CD4-positive, alpha-beta T cell treated with Interleukin-17A for 1 hour (primary cell): ENCODE results near the gene APP.

Experiments
- DNase-seq: peaks from one replicate; pipeline ENCODE4 v3.0.0-alpha.2; 2020

Gene APP

DNA sequence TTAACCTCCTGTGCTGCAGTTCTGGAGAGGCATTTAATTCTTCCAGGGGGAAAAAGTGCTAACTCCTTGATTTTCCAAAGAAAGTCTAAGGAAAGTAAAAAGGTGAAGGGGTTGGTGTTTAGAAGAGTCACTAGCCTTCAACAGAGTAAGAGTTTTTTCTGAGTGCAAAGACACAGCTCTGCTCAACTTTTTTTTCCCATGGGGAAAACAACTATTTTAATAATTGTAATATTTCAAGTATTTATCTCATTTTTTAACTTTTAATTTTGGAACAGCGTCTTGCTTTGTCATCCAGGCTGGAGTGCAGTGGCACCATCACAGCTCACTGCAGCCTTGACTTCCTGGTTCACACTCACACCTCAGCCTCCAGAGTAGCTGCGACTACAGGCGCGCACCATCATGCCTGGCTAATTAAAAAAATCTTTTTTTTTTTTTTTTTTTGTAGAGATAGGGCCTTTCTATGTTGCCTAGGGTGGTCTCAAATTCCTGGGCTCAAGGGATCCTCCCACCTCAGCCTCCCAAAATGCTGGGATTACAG lies 202.6 kb downstream of the APP start:
- no peak for DNase-seq

DNA sequence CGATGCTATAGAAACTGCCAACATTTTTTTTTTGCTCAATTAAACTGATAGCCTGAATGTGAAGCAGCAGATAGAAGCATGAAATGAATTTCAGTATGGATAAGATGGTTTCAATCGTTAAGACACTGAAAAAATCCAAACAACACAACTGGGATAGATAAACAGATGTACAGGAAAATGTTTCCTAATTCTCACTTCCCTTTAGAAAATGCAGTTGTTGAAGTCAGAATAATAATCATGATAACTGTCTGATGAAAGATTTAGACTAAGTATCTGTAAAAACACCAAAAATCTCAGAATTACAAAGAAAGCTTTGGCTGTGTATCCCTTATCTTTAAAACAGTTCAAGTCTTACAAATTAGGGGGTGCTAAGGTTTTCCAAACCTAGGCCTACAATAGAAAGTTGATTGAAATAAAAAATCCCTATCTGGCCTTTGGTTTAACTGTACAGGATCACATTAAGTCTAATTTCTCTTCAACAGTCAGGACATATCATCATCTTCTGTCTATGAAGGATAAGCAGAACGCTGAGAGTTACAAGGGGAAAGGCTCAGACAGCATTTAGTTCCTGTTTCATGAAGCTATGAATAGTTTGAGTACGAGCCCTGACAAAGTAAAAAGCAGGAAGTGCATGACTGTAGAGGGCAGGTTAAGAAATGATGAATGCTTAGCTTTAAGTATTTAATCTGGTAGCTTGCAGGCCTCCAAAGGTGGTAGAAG lies 203.2 kb downstream of the APP start:
- peak; percentile 3 for DNase-seq

DNA sequence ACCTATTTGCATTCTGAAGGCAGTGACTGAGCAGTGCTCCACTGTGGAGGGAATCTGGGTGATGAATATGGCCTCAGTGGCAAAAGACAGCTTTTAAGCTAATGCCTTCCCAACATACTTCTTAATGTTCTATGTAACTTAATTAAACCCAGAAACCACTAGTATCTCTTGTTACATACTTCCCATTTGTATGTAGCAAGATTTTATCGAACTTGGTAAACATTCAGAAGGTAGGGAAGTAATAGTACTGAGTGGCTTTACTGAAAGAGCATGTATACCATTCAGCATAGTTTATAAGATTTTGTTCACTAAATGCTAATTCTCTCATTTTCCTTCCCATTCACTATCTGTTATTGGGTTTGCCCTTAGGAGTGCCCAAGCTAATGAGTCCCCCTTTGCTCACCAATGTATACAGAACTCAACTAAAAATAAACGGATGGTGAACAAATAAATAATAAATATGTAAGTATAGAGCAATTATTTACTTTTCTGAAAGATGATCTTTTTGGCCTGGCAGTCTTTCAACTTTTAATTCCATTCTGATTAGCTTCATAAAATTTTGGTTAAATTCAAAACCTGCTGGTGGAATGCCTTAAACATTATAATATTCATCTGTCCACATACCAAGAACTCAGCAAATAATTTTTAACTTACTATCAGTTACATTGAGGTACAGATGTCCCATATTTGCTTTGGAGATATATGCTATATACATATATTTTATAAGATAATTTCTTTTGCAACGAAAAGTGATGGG lies 204.4 kb downstream of the APP start:
- no peak for DNase-seq

DNA sequence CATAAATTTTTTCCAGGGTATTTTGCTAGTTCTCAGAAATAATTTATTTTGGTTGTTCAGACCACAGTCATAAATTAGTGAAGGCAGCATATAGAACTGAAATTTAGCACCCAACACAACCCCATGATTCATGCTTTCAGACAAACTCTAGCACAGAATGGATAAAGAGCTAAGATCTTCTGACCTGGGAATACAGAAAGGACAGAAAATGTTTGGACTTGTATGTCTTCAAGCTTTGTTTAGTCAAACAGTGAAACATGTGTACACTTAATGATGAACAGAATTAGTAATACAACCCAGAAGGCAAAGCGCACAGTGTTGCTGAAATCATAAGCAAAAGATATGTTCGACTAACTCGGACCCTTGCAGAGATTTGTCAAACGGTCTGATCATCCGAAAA lies 205.6 kb downstream of the APP start:
- no peak for DNase-seq

DNA sequence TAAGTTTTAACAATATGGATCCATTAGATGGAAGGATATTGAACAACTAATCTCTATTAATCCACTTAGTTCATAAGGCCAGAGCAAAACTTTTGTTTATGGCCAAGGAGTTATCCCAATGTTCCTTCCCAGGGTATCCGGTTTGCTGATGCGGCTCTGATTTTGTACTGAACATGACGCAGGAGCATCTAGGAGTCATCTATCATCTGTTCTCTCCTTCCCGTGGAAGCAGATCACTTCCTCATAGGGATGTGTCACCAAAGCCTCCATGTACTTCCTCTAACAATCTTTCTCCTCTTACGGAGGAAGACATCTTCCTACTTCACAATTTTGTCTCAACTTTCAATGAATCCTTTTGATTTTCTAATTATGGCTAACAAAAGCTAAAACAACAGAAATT lies 206.6 kb downstream of the APP start:
- no peak for DNase-seq

DNA sequence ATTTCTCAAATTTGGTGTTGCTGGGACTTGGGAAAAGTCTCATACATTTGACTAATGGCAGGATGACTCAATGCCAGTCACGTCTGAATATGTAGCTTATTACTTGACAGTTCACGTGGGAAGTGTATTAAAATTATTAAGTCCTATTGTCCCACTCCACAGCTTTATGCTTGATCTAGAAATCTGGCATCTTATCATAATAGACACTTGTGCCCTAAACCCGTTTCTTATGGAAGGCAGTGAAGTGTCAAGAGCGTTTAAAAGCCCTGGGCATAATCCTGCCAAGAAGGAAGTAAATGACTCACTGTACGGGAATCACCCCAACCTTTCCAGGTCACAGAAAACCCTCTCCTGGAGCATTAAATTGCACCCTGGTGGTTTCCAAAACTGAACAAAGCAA lies 207.4 kb downstream of the APP start:
- DNase-seq, result no peak

DNA sequence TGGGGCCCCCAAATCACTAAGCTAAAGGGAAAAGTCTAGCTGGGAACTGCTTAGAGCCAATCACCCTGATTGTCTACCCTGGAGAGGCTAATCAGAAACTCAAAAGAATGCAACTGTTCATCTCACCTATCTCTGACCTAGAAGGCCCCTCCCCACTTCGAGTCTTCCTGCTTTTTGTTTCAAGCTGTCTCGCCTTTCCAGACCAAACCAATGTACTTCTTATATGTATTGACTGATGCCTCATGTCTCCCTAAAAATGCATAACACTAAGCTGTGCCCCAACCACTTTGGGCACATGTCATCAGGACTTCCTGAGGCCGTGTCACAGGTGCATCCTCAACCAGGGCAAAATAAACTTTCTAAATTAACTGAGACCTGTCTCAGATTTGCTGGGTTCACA lies 209.5 kb downstream of the APP start:
- DNase-seq, result no peak

DNA sequence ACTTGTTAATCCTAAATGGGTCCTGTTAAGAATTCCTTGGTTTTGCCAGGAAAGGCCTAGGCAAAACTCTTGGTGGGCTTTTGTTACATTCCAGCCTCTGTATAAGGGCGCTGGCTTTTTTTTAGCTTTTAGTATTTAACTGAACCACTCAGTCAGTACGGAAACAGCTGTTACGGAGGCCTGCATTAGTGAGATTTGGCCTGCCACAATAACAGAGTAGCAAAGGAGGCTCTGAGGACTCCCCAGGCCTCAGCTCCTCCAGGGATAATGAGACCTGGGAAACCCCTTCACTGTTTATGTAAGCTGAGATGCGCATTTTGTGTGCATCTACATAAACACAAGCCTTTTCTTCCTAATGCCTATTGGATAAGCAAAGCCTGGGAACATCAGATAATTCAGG lies 210.2 kb downstream of the APP start:
- DNase-seq, result no peak

DNA sequence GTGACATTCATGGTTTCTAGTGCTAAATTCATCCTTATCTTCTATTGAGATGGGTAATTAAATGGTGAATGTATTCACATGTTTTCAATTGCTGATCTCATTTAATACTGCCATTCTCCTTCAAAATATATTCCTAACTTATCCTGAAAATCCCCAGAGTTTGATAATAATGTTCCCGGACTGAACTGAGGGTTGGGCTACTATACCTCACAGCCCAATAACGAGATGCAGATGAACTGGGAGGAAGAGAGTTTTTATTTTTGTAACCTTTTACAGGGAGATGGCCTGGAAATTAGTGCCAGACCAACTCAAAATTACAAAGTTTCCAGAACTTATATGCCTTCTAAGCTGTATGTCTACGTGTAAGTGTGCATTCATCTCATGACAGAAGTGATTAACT lies 210.8 kb downstream of the APP start:
- no peak for DNase-seq

DNA sequence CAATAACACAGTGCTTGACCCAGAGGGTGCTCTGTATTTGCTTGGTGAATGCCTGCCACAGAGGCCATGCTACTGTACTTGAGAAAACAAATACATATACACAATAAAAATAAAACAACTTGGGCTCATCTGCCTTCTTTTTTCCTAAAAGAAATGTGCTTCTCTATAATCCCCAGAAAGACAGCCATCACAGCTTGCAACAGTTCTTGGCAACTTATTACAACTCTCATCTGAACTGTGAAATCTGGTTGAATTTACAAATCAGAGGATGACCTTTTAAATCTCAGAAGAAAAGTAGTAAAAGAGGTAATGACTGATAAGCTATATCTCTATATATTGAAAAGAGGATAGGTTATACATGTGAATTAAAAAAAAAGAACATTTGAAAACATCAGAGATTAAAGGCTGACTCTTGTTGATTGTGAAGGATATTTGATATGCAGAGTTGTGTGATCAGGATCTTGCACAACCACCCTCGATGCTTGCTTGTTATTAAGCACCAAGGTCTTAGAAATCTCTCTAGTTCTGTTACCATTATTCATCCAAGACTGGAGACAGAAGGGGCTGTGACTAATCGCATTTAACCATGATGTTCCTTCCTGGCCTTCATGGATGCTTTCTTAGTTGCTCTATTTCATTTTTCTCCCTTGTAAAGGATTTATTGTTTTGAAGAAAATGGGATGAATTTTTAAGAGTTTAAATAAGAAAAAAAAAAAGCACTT lies 213.4 kb downstream of the APP start:
- DNase-seq, result no peak

DNA sequence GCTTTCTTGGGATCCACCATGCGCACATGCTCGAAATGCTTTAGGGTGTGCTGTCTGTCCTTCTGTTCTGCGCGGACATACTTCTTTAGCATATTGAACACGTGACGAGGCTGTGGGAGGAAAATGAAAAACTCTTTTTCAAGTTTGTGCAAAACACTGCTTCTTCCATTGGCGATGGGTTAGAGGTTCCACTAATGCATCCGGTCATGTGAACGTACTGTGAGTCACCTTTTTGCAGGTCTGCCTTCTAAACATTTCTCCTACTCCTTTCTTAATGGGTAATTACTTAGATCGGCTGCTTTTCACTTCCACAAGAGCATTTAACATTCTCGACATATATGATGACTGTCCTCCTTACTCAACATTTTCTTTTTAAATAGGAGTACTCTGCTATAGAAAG lies 214.9 kb downstream of the APP start:
- no peak for DNase-seq

DNA sequence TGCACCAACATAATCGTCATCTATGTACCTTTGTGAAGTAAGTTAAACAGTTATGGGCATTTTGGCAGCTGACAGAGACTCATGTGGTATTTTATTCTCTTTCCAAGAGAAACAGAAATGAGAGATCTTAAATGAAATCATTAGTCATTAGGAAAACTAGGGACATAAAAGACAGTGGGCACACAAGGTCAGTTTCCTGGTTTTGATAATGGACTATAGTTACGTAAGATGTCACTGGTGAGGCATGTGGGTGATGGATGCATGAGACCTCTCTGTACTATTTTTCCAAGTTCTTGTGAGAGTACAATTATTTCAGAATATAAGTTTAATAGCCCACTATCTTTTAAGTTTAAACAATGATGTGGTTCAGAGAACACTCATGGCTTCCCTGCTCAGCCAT lies 216.9 kb downstream of the APP start:
- no peak for DNase-seq

DNA sequence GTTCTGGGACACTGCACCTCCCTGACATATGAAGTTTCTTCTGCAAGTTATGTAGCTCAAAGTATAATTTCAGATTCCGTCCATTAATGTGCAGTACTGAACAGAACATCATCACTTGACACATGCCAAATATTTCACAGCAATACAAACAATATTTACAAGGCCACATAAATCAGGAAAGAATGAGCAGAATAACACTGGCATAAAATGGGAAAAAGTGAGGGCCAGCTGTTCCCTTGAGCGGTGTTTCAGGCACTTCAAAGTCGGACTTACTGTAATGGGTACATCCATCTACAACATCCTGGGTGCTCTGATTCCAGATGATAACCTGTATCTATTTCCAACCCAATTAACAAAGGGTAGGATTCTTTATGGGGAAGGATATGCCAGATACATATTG lies 217.4 kb downstream of the APP start:
- no peak for DNase-seq

DNA sequence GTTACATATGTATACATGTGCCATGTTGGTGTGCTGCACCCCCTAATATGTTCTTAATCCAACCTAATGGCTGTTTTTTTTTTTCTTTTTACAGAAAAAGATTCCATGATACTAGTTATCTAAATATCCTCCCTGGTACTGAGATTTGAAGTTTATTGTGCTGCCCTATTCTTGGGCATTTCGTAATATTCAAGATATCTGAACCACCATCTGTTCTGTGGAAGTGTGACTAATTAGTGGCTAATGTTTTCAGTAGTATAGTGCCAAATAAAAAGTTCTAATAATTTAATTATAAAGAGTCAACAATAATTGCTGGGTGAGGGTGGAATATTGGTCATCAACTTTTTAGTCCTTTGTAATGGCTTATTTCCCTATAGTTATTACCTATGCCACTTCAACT lies 218.3 kb downstream of the APP start:
- DNase-seq, result no peak

DNA sequence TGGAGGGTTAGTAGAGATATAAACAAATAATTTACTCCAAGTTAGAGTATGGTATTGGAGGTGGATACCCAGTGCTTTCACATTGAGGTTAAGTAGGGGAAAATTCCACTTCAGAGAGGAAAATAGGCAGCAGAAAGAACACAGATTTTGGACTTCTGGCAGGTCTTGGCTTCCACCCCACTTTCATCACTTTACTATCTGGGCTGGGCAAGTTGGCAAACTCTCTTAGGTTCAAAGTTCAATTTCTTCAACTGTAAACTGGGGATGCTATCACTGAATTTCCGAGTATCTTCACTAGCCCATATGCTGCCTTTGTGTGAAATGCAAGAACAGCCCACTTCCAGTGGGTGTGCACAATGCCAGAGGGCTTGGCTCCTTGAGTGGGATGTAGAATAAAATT lies 220.9 kb downstream of the APP start:
- DNase-seq, result no peak

DNA sequence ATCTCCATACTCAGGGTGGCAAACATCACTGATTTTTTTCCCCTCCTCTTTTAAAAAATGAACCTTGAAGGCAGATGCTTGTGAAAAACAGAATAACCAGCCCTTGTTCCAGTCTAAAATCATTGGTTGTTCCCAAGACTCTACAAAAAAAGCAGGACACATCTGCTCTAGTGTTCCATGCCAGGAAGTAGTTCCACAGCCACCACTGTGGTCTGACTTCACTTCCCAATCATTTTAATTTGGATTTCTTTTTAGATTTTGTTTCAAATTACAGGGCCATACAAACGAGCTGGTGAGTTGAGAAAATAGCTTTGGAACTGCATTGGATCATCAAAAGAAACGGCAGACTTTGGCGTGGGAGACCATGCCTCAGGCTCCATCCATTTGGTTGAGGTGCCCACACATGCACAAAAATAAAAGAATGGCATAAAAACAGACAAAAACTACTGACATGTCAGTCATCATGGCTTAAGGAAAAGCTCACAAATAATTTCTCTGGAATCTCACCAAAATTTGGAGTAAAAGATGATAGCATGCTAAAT lies 225.8 kb downstream of the APP start:
- no peak for DNase-seq

DNA sequence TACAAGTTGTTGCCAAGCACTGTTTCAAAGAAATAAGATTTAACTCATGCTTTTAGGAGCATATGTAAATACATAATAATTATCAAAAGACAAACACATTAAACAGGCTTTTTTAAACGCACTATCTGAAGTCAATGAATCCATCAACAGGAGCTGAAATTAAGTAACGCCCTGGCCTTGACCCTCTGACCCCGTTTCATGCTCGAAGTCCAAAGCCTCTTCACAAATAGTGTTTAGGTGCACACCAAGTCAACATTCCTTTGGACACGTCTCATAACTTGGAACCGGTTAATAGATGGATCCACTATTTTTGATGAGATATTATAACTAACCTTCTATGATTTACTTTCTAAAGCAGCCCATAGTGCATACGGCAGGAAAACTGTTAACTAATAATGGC lies 226.5 kb downstream of the APP start:
- DNase-seq, result no peak

DNA sequence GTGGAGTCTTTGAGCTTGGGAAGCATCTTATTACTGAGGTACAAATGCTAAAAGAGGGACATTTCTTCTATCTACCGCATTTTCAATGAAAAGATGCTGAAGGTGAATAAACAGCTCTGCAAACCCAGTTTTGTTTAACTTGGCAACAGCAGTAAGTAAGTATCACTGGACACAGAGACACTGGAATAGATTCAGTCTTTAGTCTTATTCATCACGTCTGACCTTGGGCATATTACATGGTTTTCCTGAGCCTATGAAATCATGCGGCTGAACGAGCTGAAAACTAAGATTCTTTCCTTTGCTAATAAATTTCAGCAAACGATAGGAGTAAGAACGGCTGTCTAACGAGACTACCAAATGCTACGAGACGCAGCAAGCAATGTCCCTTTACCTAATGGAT lies 228.4 kb downstream of the APP start:
- no peak for DNase-seq

DNA sequence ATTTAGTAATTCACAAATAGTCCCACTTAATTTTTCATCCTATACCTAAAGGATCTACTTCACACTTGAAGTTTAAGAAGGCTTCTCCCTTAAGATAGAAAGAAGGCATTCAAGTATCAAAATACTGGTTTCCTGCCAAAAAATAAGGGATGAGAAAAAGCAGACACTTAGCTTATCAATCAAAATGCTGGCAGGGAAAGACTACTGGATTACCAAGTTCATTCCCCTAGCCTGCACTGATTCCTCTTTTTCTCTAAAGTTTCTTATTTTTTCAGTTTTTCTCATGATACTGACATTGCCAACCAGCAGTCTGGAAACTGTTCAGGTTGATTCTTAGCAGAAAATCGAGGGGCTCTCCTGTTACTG lies 231.2 kb downstream of the APP start:
- DNase-seq, result no peak

DNA sequence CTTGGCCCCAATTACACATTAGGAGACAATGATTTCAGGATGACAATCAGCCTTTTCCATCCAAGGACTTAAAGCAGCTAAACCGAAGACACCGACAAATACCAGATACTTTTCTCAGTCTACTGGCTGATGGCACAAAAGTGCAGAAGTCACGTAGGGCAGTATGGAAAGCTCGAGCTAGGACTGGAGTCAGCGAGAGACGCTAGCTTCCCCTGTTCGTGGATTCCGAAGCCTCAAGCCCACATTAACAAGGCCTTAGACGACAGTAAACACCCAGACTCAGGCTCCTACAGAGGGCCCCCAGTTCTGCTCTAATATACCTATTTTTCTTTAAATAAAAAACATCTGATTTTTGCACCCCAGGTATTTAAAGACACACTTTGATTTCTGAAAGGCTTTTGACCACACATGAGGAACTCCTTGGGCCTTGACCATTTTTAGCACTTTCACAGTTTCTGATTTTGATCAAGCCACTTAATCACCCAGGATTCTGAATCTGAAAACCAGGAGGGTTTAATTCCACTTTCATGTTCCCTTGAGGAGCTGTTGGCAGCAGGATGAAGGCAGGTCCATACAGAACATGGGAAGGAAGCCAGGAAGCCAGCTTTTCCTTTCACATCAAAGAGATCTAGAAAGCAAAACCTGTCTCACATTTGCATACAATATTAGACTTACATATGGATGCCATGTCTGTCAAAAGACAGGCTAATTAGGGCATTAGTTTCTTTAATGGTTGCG lies 231.7 kb downstream of the APP start:
- no peak for DNase-seq

DNA sequence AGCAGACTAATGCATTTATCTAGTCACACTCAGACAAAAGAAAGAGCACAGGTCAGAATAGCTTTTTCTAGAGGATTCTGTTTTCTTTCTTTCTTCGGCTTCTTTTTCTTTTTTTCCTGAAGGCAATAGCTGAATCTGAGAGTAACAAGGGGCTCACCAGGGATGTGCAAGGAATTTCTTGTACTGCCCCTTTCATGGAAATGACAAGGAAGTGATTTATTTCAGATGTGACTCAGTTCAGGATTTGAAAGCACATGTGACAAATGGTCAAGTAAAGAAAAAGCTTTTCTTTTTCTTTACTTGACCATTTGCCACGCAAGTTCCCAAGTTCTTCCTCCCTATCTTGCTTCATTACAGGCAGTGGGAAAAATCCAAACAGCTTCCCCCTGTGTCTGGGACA lies 233.8 kb downstream of the APP start:
- DNase-seq, result no peak

DNA sequence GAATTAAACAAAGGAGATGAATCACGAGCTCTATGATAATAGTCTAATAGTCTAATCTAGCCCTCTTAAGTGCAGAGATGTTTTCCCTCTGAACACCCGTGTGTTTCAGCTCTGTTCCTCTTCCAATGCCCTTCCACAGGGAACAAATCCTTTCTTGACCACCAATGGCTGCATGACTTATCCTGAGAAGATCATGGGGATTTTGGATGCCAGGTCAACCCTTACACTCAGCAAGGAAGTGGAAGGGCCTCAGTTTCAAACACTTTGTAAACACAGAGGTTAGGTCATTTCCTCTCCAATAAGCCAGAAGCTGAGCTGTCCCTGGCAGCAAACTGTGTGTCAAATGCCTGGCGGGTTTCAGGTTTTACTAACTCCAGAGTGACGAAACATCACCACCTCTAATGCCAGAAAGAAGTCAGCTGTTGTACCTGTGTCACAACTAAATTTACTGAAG lies 235.8 kb downstream of the APP start:
- DNase-seq, result no peak

DNA sequence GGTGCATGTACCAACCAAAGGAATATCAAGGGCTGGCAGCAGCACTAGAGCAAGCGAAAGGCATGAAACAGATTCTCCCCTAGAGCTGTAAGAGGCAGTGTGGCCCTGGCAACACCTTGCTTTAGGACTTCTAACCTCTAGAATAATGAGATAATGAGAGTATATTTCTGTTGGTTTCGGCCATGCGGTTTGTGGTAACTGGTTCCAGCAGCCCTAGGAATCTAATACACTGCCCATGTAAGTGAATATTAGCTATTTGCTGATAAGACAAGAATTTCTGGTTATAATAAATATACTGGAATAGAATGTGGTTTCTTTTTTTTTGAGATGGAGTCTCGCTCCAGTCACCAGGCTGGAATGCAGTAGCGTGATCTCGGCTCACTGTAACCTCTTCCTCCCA lies 236.4 kb downstream of the APP start:
- DNase-seq, result no peak
